Measurements from ENCODE around the gene GALNT14.

Gene GALNT14

DNA sequence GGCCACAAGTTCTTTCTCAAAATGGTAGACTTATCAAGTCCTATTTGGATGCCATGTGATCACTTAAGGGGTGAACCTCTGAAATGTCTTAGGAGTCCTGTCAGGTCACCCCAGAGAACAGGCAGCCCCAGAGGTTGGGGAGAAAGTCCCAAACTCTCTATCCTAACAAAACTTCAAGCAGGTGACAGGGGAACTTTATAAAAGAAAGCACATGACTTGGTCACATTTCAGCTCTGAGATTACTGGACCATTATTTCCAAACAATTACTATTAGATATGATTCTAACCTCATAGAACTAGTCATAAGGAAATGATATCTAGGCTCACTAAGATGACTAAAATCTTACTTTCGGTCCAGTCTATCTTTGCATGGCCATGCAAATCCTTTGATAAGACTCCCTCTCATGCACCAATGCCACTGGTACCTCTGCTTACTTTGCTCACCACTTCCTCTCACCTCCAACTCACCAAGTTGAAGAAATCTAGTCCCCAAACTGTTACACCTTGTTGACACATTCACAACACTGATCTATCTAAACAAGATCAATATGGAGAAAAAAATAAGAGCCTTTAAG is 107.0 kb downstream of the GALNT14 start:
- Histone ChIP-seq H3K4me3 (ENCODE audit: low read depth, low read length) (no peak overlapping the region), H3K27ac (no peak overlapping the region), H3K27me3 (ENCODE audit: insufficient read depth, low read depth, severe bottlenecking) (no peaks in the 10 kb centered on the region), H3K36me3 (no peaks in the 10 kb centered on the region), H3K9me3 (ENCODE audit: severe bottlenecking) (peaks cover 2% of the 10 kb centered on the region)
- TF ChIP-seq, protein P1, sequence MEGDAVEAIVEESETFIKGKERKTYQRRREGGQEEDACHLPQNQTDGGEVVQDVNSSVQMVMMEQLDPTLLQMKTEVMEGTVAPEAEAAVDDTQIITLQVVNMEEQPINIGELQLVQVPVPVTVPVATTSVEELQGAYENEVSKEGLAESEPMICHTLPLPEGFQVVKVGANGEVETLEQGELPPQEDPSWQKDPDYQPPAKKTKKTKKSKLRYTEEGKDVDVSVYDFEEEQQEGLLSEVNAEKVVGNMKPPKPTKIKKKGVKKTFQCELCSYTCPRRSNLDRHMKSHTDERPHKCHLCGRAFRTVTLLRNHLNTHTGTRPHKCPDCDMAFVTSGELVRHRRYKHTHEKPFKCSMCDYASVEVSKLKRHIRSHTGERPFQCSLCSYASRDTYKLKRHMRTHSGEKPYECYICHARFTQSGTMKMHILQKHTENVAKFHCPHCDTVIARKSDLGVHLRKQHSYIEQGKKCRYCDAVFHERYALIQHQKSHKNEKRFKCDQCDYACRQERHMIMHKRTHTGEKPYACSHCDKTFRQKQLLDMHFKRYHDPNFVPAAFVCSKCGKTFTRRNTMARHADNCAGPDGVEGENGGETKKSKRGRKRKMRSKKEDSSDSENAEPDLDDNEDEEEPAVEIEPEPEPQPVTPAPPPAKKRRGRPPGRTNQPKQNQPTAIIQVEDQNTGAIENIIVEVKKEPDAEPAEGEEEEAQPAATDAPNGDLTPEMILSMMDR (IDR thresholded peaks at IDR 0.05; ENCODE audit: low read depth, low read length) = no peak
- no peak for DNase-seq

DNA sequence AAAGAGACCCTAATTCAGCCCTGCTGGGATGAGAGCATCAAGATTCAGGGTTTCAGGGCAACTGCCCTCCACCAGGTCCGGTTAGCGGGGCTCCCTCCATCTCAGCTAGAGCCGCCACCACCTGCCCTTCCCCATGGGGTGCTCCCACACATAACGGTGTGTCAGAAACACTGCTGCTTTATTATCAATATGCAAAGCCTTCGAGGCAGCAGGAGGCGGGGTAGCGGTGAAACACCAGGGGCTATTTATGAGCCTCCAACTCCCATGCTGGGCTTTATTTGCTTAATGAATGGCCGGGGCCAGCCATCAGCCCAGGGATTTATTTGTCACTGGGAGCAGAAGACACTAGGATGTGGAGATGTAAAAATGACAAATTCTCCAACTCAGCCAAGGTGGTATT is 109.8 kb downstream of the GALNT14 start:
- Histone ChIP-seq H3K4me3 (ENCODE audit: low read depth, low read length) (no peak overlapping the region), H3K27me3 (ENCODE audit: insufficient read depth, low read depth, severe bottlenecking) (no peaks in the 10 kb centered on the region), H3K27ac (no peak overlapping the region), H3K9me3 (ENCODE audit: severe bottlenecking) (no peaks in the 10 kb centered on the region), H3K36me3 (no peaks in the 10 kb centered on the region)
- TF ChIP-seq, protein P1 (IDR thresholded peaks at IDR 0.05; ENCODE audit: low read depth, low read length) = no peak
- no peak for DNase-seq

DNA sequence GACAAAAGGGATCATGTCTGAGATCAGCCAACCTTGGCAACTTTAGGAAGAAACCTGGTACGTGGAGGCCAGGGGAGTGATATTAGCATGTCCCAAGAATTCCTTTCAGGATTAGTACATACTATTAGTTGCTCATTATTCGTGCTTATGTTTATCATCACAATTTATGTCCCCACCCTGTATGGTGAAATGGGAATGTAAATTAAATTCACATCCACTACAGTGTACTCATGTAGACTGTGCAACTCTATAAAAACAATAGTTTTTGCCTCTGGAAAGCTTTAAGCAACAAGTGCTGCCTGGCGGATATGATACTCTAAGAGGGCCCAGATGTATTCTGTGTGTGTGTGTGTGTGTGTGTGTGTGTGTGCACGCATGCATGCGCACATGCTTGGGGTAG is 110.7 kb downstream of the GALNT14 start:
- Histone ChIP-seq H3K4me3 (ENCODE audit: low read depth, low read length) (no peak overlapping the region), H3K9me3 (ENCODE audit: severe bottlenecking) (no peaks in the 10 kb centered on the region), H3K27ac (no peak overlapping the region), H3K27me3 (ENCODE audit: insufficient read depth, low read depth, severe bottlenecking) (no peaks in the 10 kb centered on the region), H3K36me3 (no peaks in the 10 kb centered on the region)
- DNase-seq = no peak
- TF ChIP-seq, protein P1 (IDR thresholded peaks at IDR 0.05; ENCODE audit: low read depth, low read length) = no peak

DNA sequence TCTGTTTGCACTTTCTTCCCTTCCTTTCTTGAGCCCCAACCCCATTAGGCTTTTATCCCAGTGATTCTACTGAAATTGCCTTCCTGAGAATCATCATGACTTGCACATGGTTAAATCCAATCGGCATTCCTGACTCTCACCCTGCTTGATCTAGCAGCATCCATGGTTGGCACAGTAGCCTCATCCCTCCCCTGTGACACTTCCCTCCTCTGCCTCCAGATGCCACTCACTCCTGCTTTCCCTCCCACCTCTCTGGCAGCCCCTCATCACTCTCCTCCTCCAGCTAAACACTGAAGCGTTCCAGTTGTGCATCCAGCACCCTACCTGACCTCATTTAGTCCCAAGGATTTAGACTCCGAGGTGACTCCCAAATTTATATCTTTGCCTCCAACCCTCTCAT is 114.7 kb downstream of the GALNT14 start:
- Histone ChIP-seq H3K27me3 (ENCODE audit: insufficient read depth, low read depth, severe bottlenecking) (no peaks in the 10 kb centered on the region), H3K36me3 (no peaks in the 10 kb centered on the region), H3K27ac (no peak overlapping the region), H3K4me3 (ENCODE audit: low read depth, low read length) (no peak overlapping the region), H3K9me3 (ENCODE audit: severe bottlenecking) (no peaks in the 10 kb centered on the region)
- DNase-seq = no peak
- TF ChIP-seq, protein P1 (IDR thresholded peaks at IDR 0.05; ENCODE audit: low read depth, low read length) = no peak

DNA sequence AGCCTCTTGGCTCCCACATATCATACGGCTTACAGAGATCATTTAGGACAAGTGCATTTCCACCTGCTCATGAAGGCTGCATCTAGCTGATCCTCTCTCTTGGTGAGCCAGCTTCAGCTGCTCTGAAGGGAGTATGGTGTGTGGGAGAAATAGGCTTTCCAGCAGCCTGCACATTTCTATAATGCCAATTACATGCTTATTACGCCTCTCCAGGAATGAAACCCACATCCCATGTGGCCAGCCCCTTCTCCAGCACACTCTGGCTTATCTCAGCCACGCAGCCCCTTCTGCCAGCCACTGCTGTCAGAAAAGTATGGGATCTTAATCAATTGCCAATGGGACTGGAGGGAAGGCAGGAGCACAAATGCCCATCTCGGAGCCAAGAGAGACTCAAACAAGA is 117.5 kb downstream of the GALNT14 start:
- H3K27me3 ChIP-seq (ENCODE audit: insufficient read depth, low read depth, severe bottlenecking) = no peaks in the 10 kb centered on the region
- H3K27ac ChIP-seq = no peak overlapping the region
- TF ChIP-seq, protein P1 (IDR thresholded peaks at IDR 0.05; ENCODE audit: low read depth, low read length) = no peak
- no peaks in the 10 kb centered on the region for H3K36me3 ChIP-seq
- no peak overlapping the region for H3K4me3 ChIP-seq (ENCODE audit: low read depth, low read length)
- peak; percentile 34 for DNase-seq
- no peaks in the 10 kb centered on the region for H3K9me3 ChIP-seq (ENCODE audit: severe bottlenecking)

DNA sequence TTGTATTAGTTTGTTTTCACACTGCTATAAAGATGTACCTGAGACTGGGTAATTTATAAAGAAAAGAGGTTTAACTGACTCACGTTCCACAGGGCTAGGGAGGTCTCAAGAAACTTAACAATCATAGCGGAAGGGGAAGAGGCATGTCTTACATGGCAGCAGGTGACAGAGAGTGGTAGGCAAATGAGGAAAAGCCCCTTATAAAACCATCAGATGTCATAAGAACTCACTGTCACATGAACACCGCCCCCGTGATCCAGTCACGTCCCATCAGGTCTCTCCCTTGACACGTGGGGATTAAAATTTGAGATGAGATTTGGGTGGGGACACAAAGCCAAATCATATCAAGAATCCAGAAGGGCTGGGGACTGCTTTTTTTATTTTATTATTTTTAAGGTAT is 120.0 kb downstream of the GALNT14 start:
- Histone ChIP-seq H3K27ac (no peak overlapping the region), H3K27me3 (ENCODE audit: insufficient read depth, low read depth, severe bottlenecking) (no peaks in the 10 kb centered on the region), H3K36me3 (no peaks in the 10 kb centered on the region), H3K4me3 (ENCODE audit: low read depth, low read length) (no peak overlapping the region), H3K9me3 (ENCODE audit: severe bottlenecking) (no peaks in the 10 kb centered on the region)
- no peak for DNase-seq
- TF ChIP-seq, protein P1 (IDR thresholded peaks at IDR 0.05; ENCODE audit: low read depth, low read length) = no peak
